AG20443 (cell line): ENCODE data around the gene HTRA1.

Experiments
- DNase-seq: peaks from one replicate; pipeline ENCODE4 v3.0.0; 2012; ENCODE audit warnings: low spot score, mixed read lengths

Gene HTRA1

DNA sequence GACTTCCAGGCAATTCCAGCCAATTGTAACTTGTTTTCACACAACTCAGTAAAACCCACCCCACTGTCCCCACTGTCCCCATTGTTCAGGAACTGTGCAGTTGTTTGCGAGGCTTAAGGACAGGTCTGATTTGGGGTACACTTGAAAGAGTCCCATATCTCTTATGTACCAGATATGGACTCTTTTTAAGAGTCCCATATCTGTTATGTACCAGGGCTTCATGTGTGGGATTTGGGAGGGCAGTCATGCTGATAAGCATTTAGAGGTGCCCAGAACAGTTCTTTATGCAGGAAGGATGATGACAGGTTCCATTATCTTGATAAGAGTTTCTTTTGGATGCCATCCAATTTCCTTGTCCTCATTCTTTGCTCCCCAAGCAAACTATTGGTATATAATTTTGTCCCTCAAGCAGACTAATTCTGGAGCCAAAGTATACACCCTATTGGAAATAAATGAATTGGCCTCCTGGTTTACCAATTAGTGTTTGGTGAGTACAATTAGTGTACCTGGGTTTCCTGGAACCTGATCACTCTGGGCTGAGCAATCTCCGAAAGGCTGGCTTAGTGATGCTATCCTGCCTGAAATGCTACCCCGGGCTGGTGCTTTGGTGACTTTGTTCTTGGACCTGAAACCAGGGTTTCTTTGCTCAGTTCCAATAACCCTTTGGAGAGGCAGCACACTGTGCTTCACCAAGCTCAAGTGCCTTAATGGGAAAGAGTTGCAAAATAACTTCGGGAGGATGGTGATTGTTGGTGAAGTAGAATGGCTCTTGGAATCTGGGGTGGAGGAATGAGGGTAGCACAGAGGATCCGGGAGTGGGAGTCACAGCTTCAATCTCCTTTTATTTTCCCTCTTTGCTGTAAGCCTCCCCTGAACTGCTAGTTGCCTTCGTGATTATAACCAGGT, 93.0 kb downstream of the HTRA1 start:
- DNase-seq, result no peak

DNA sequence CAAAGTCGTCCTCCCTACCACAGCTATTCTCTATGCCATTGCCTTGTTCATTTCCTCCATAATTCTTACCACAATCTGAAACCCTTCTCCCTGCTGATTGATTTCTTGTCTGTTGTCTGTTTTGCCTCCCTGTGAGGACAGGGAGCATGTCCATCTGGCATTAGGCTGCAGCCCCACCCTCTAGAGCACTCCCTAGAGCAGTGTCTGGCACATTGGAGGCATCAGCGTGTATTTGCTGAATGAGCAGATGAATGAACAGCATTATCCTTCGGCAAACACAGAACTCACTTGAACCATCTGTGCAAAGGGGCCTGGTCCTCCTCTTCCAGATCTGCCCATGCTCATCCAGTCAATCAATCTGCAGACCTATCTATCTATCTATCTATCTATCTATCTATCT, 94.1 kb downstream of the HTRA1 start:
- DNase-seq, result no peak

DNA sequence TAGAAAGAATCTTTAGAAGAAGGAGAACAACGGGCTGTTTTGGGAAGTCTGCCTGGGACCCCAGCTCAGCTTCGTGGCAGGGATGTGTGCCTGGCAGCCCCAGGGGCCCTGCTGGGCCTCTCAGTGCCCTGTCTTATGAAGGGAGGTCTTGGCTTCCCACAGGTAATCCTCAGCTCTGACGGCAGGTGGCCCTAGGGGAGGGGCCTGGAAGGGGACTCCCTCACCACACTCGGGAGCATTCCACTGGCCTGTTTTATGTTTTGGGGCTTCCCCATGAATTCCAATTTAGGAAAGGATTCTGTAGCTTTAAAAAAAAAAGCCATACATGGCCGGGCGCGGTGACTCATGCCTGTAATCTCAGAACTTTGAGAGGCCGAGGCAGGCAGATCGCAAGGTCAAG, 96.2 kb downstream of the HTRA1 start:
- DNase-seq, result no peak

DNA sequence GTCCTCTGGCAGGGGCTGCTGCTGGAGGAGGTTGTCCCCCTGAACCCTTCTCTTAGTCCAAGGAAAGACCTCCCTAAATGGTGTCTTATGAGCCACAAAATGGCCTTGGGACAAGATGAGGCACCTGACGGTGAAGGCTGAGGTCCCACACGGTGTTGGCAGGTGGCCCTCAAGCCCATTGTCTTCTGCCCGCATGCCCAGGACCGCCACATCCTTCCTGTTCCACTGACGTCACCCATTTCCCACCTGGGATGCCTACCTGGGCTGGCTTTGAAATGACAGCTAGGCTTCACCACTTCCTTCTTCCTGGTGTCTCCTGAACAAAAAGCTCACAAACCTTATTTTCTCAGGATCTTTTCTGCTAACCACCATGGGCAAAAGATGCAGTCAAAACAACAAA, 97.1 kb downstream of the HTRA1 start:
- DNase-seq, result no peak

DNA sequence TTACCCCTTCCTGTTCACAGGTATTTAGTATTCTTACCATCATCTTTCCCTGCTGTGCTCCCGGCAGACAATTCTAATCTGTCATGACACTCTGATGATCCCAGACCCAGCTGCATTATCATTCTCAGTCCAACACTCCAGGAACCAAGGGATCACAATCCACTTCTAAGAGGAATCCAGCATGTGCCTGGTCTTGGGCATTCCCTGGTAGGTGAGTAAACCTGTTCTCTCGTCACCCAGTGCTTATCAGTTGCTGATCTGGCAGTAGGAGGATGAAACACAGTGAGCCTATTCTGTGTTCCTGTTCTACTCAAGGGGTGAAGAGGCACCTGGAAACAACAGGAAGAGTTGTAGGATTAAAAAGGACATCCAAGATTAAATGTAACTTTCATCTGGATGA, 97.9 kb downstream of the HTRA1 start:
- no peak for DNase-seq

DNA sequence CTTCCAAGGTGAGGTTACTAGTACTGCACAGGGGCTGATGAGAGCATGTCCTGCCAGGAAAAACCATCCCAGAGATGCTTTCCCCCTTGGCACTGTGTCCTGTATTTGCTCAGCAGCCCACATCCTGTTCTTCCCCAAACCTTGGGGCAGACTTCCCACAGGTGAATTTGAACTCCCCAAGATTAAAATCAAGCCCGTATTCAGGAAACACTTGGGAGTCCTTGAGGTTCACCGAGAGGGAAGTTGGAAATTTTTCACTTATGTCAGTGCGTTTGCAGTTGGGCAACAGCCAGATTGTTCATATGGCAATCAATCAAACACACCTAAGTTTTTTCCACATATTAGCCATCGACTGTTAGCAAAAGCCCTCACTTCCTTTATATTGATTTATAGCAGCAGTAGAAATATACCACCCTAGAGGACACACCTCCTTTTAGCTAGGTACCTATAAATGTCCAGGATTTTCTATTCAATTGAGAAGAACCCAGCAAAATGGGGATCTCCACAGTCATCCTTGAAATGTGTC, 99.0 kb downstream of the HTRA1 start, which contains the start of gene DMBT1:
TSS of gene DMBT1 (plus strand) at position 476 of the 526 bp plus-strand sequence. CDS start at position 493, 17 bp downstream.
- no peak for DNase-seq

DNA sequence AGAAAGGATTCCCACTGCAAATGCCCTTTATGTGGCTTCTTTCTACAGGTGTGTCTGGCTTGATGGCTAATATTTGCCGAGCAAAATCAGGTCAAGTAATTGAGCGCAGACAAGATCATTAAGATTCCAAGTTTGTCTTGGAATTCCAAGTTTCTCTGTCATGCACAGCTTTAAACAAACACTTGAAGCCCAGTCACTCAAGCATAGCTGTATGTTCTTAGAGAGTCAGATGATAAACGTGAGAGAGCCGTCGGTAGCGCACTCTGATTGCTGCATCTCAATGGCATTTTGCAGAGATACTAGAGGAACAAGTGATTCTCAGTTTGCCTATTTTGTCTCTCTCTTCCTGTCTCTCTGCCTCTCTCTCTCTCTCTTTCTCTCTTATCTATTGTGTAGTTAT, 99.9 kb downstream of the HTRA1 start:
- no peak for DNase-seq

DNA sequence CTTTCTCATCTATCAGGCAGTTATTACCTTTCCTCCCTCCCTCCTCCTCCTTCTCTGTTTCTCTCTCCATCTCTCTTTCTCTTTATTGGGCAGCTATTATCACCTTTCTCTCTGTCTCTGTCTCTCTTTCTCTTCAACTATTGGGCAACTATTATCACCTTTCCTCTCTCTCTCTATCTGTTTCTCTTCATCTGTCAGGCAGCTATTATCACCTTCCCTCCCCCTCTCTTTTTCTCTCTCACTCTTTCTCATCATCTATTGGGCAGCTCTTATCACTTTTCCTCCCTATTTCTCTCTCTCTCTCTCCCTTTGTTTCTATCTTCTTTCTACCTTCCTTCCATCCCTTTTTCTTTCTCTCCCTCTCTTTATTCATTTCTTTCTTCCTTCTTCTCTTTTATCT, 100.4 kb downstream of the HTRA1 start:
- no peak for DNase-seq
